Activated CD8-positive, alpha-beta memory T cell treated with anti-CD3 and anti-CD28 coated beads for 4 hours (primary cell): ENCODE data around the gene AR.
"Not testable (repeated sequence)": the region's sequence is repeated elsewhere in the genome, so short reads cannot be mapped to it uniquely, and the experiment has no call there.

Experiments
- DNase-seq, 2 donors: peaks; one replicate each; pipeline ENCODE4 v3.0.0-alpha.2; 2020; ENCODE audit warnings: low read depth in 2 of 2

Gene AR

GRCh38 chrX:67637293-67637692, 93.5 kb downstream of the AR start:
- not testable (repeated sequence) for DNase-seq

- no peak for DNase-seq
Measured at GRCh38 chrX:67648361-67648760, 104.5 kb downstream of the AR start.

- DNase-seq: no peak
Measured at GRCh38 chrX:67651437-67652142, 107.8 kb downstream of the AR start.

GRCh38 chrX:67652543-67652942, 108.7 kb downstream of the AR start:
- DNase-seq: no peak

- DNase-seq: no peak
Measured at GRCh38 chrX:67654301-67654700, 110.5 kb downstream of the AR start.

- no peak for DNase-seq
Measured at GRCh38 chrX:67665583-67665982, 121.8 kb downstream of the AR start.

- not testable (repeated sequence) for DNase-seq
Measured at GRCh38 chrX:67670717-67671116, 126.9 kb downstream of the AR start.

GRCh38 chrX:67673741-67674274, 130.0 kb downstream of the AR start:
- DNase-seq: no peak

GRCh38 chrX:67674741-67675140, 130.9 kb downstream of the AR start:
- no peak for DNase-seq

GRCh38 chrX:67684136-67684535, 140.3 kb downstream of the AR start:
- DNase-seq: no peak

GRCh38 chrX:67692246-67692645, 148.4 kb downstream of the AR start:
- DNase-seq: no peak

- DNase-seq: no peak
Measured at GRCh38 chrX:67693928-67694327, 150.1 kb downstream of the AR start.

- DNase-seq: no peak
Measured at GRCh38 chrX:67697452-67697851, 153.6 kb downstream of the AR start.

GRCh38 chrX:67700602-67701001, 156.8 kb downstream of the AR start:
- no peak for DNase-seq

- DNase-seq: no peak
Measured at GRCh38 chrX:67714004-67714403, 170.2 kb downstream of the AR start.

- DNase-seq: no peak
Measured at GRCh38 chrX:67717571-67717970, 173.8 kb downstream of the AR start.

GRCh38 chrX:67718926-67719325, 175.1 kb downstream of the AR start:
- DNase-seq: no peak

GRCh38 chrX:67720344-67720743, 176.5 kb downstream of the AR start:
- DNase-seq: no peak

- no peak for DNase-seq
Measured at GRCh38 chrX:67721321-67721720, 177.5 kb downstream of the AR start.

- DNase-seq: no peak
Measured at GRCh38 chrX:67723580-67724351, 179.9 kb downstream of the AR start.

- DNase-seq: no peak
Measured at GRCh38 chrX:67724359-67725110, 180.7 kb downstream of the AR start.

GRCh38 chrX:67725471-67725870, 181.7 kb downstream of the AR start:
- DNase-seq: no peak
